ENCODE data around the gene TSPAN14. TPM values are rescaled to one million over a fixed set of nuclear protein-coding genes. Genes with fewer than 3 reads are reported as not detected.
"Not testable (repeated sequence)": the region's sequence is repeated elsewhere in the genome, so short reads cannot be mapped to it uniquely, and the experiment has no call there.

TSPAN14 gene
- total RNA-seq, 1 donor from 2014 or later = 36.6 TPM

DNA sequence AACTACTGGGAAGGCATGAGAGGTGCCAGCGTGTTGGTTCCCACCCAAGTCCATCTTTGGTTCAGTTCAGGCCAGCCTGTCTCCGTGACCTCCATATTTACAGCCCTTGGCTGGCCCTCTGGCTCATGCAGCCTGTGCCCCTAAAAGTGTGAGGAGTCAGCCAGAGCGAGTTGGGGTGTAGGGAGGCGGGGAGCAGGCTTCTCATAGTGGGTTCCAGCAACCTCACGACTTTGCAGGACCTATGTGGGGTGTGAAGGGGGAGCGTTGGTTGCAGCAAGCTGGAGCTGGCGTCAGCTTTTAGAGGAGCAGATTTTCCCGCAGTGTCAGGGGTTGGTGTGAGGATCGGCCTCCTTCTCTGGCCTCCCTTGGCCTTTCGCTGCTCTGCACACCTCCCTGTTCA lies 9.8 kb downstream of the TSPAN14 start:
- no peak for DNase-seq
- no peak for ATAC-seq (ENCODE audit: poor library complexity)
- intact Hi-C loops (cut with DNase I) = no loop called here

DNA sequence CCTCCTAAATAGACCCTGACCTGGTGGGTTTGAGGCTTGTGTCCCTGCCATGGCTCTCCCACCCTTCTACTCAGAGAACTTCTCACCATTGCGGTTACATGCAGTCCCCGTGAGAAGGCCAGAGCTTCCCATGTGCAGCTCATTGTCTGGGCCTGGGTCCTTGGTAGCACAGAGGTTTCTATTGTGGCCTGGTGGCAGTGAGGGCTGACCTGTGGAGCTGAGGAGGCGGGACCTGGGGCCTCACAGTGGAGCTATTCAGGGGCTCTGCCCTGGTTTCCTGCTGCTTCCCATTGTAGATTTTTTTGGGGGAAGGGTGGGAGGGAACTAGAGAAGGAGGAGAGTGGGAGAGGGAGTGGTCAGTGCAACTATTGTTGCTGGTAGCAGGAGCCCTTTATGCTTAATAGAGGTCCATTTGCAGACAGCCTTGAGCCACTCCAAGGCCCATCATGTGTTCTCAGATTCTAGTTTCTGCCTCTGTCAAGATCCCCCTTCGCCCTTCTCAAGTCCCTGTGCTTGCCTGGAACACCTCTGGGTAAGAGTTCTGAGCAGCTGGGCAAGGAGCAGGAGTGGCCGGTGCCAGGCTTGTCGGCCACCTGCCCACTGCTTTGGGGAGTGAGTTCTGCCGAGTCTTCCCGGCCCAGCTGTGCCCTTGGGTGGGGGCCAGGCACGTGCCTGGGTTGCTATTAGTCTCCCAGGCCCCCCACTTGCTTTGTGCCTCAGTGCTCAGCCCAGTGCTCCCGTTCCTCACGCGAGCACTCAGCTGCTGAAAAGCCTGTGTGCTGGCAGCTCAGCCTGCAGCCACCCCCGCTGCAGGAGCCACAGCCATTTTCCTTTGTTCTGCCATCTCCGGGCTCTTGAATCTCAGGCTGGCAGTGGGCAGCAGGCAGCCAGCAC lies 10.7 kb downstream of the TSPAN14 start:
- DNase-seq = no peak
- intact Hi-C loops (cut with DNase I) = no loop called here
- ATAC-seq (ENCODE audit: poor library complexity) = peak; percentile 15

DNA sequence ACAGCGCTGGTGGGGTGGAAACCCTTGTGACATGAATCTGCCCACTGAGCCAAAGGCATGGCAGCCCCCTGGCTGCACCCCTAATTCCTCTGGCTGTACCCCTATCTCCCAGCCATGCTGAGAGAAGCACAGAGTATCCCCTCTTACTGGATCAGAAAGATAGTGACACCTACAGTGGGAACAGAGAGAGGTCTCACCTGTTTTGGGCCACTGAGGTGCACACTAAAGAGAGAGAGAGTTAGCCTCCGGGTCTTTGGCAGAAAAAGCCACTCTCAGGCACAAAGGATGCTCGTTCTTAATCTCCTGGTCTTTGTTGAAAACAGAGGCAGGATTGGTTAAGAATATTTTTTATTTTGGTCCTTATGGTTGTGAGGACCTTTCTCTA lies 11.3 kb downstream of the TSPAN14 start:
- no peak for DNase-seq
- no peak for ATAC-seq (ENCODE audit: poor library complexity)
- intact Hi-C loops (cut with DNase I) = no loop called here

GRCh38 chr10:80465839-80466590 lies 11.9 kb downstream of the TSPAN14 start:
- ATAC-seq (ENCODE audit: poor library complexity) = no peak
- no peak for DNase-seq
- intact Hi-C loops (cut with DNase I) = no loop called here

GRCh38 chr10:80466724-80467326 lies 12.7 kb downstream of the TSPAN14 start:
- no peak for ATAC-seq (ENCODE audit: poor library complexity)
- intact Hi-C loops (cut with DNase I) = no loop called here

GRCh38 chr10:80468002-80468401 lies 13.9 kb downstream of the TSPAN14 start:
- intact Hi-C loops (cut with DNase I) = no loop called here
- DNase-seq (peak; percentile 85), ATAC-seq (ENCODE audit: poor library complexity) (peak; percentile 52)

More at GRCh38 chr10:80466724-80467326, 12.7 kb downstream of the TSPAN14 start:
- DNase-seq = no peak

GRCh38 chr10:80468806-80469421 lies 14.8 kb downstream of the TSPAN14 start:
- DNase-seq (no peak), ATAC-seq (ENCODE audit: poor library complexity) (no peak)
- intact Hi-C loops (cut with DNase I) = no loop called here

- no peak for ATAC-seq (ENCODE audit: poor library complexity)
- intact Hi-C loops (cut with DNase I) = no loop called here
- no peak for DNase-seq
Measured at GRCh38 chr10:80470266-80470665, 16.2 kb downstream of the TSPAN14 start.

DNA sequence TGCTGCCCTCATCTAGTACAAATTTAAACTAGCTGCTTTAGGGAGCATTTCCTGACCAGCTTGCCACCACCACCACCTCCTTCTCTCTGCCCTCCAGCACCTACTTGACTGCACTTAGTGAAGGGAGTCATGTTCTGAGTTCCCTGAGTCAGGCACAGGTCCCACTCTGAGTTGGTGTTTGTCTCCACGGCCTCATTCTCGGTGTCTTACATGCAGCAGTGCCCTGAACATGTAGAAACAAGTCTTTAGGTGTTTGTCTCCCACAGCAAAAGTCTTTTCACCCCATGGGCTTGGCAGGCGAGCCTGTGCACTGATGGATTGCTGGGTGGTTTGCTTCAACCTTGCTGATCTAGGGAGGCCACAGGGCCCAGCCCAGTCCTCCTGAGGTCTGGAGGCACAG lies 16.9 kb downstream of the TSPAN14 start:
- intact Hi-C loops (cut with DNase I) = no loop called here
- ATAC-seq (ENCODE audit: poor library complexity) = no peak
- no peak for DNase-seq

- ATAC-seq (ENCODE audit: poor library complexity) (no peak), DNase-seq (no peak)
- intact Hi-C loops (cut with DNase I) = no loop called here
Measured at GRCh38 chr10:80471715-80472233, 17.7 kb downstream of the TSPAN14 start.

- DNase-seq = no peak
- intact Hi-C loops (cut with DNase I) = no loop called here
- ATAC-seq (ENCODE audit: poor library complexity) = no peak
Measured at GRCh38 chr10:80472234-80473095, 18.4 kb downstream of the TSPAN14 start.

DNA sequence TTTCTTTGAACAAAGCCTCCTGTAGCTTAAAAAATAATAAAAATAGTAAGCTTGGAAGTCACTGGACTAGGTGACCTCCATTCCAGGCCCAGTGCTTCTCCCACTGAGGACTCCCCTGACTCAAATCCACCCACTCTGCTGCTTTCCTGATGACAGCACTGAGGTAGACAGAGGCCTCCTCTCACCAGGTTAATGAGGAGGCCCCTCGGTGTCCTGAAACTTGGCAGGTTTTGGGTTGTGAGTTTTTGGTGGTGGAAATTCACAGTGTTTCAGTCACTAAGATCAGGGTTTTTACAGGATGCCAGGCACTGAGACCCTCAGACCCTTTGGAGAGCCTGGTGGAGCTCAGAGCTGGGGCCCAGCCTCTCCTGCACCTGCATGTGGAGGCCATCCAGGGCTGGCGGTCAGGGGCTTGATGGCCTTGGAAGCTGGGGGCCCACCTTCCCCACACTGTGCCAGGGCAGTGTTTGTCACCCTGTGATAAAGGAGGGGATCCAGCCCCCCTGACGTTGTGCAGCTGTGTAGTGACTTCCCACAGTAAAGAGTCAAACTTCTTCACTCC lies 19.1 kb downstream of the TSPAN14 start:
- intact Hi-C loops (cut with DNase I) = no loop called here
- no peak for DNase-seq
- ATAC-seq (ENCODE audit: poor library complexity) = no peak

DNA sequence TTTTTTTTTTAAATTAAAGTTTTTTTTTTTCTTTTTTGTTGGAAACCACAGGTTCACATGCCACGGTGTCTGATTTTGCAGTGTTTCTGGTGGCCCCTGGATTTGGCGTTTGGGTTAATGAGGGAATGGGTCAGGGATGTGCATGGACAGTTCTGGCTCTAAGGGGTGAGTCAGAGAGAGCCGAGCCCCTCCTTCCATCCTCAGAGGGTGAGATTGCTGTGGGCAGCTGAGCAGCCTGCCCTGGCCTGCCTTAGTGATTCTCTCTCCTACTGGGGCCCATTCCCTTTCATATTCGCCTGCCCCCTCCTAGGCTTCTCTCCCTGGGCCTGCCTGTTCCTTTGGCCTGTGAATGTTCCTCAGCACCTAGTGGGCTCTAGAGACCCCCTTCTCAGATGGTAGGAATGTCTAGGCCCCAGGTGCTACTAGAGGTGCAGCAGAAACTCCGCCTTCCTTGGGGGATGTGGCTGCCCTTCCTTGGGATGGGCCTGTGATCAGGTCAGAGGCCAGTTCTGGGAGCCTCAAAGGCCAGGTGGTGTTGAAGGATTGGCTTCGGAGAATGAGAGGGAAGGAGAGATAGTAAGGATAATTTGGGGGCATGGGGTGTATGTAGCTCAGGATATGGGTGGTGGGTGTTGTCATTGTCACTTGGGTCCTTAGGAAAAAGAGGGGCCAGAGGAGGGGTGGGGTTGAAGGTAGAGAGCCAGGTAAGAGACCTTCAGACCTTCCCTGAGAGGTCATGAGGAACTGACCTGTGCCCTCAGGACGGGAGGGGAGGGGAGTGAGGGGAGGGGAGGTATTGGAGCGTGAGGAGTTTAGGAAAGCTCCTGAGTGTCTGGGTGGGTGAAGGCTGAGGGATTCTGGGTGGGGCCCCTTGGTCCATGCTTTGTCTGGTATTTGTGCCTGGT lies 19.8 kb downstream of the TSPAN14 start:
- DNase-seq (no peak), ATAC-seq (ENCODE audit: poor library complexity) (no peak)
- intact Hi-C loops (cut with DNase I) = no loop called here

DNA sequence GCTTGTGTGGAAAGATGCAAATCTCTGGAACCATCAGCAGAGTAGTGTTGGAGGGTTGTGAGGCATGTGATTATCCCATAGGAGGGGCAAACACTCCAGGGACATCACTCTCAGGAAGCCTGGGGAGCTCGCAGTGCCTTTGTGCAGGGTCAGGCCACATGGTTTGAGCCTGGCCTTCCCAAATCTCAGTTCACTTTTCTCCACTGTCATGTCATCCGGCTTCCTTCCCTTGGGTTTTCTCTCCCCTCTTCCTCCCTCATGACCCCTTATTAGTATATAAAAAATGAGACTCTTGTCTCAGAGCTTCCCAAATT lies 20.4 kb downstream of the TSPAN14 start:
- DNase-seq (no peak), ATAC-seq (ENCODE audit: poor library complexity) (peak; percentile 40)
- intact Hi-C loops (cut with DNase I) = no loop called here

GRCh38 chr10:80474941-80475340 lies 20.8 kb downstream of the TSPAN14 start:
- DNase-seq (no peak), ATAC-seq (ENCODE audit: poor library complexity) (peak; percentile 38)
- intact Hi-C loops (cut with DNase I) = no loop called here

DNA sequence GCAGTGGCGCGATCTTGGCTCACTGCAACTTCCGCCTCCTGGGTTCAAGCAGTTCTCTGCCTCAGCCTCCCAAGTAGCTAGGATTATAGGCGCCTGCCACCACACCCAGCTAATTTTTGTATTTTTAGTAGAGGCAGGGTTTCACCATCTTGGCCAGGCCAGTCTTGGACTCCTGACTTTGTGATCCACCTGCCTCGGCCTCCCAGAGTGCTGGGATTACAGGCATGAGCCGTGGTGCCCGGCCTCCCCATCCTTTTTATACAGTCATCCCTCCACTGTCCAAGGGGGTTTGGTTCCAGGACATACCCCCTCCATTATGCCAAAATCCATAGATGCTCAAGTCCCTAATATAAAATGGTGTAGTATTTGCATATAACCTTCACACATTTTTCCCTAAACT lies 21.5 kb downstream of the TSPAN14 start:
- intact Hi-C loops (cut with DNase I); DNase-seq; ATAC-seq (ENCODE audit: poor library complexity): not testable (repeated sequence)

- intact Hi-C loops (cut with DNase I) = no loop called here
- DNase-seq (no peak), ATAC-seq (ENCODE audit: poor library complexity) (no peak)
Measured at GRCh38 chr10:80476685-80477084, 22.6 kb downstream of the TSPAN14 start.

Data from Right ventricle myocardium superior (tissue), 1 donor.